Neural cell (in vitro differentiated cells): ENCODE data around the gene CH25H.

Experiments
- CTCF ChIP-seq: fragments of 450-650 bp; IDR thresholded peaks from 2 replicates; pipeline ENCODE4 v1.5.1; 2014; ENCODE audit warnings: antibody characterized with exemption, mild to moderate bottlenecking, moderate library complexity; ENCODE audit not compliant: poor library complexity, severe bottlenecking
- EP300 ChIP-seq: fragments of 450-650 bp; conservative IDR thresholded peaks from 2 replicates; pipeline ENCODE4 v1.6.1; 2014; ENCODE audit warnings: antibody characterized with exemption, mild to moderate bottlenecking, moderate library complexity; ENCODE audit not compliant: poor library complexity, severe bottlenecking
- EZH2 ChIP-seq: fragments of 200-600, 300-800 bp; shearing (Covaris generic), sonication (generic); IDR thresholded peaks from 2 replicates; pipeline ENCODE4 v1.6.1; 2014; ENCODE audit warnings: antibody characterized with exemption, low read length, borderline replicate concordance, mild to moderate bottlenecking; ENCODE audit not compliant: insufficient read depth, poor library complexity, severe bottlenecking
- MXI1 ChIP-seq: fragments of 450-650 bp; conservative IDR thresholded peaks from 2 replicates; pipeline ENCODE4 v1.6.1; 2014; ENCODE audit warnings: antibody characterized with exemption, mild to moderate bottlenecking; ENCODE audit not compliant: poor library complexity, severe bottlenecking
- POLR2AphosphoS5 ChIP-seq: IDR thresholded peaks from 2 replicates; pipeline ENCODE4 v1.6.1; 2012
- RAD21 ChIP-seq: fragments of 450-650 bp; conservative IDR thresholded peaks from 2 replicates; pipeline ENCODE4 v1.6.1; 2014; ENCODE audit warnings: antibody characterized with exemption, mild to moderate bottlenecking, moderate library complexity
- SMC3 ChIP-seq: fragments of 450-650 bp; conservative IDR thresholded peaks from 2 replicates; pipeline ENCODE4 v1.6.1; 2014; ENCODE audit warnings: antibody characterized with exemption, mild to moderate bottlenecking, moderate library complexity; ENCODE audit not compliant: poor library complexity

DNA sequence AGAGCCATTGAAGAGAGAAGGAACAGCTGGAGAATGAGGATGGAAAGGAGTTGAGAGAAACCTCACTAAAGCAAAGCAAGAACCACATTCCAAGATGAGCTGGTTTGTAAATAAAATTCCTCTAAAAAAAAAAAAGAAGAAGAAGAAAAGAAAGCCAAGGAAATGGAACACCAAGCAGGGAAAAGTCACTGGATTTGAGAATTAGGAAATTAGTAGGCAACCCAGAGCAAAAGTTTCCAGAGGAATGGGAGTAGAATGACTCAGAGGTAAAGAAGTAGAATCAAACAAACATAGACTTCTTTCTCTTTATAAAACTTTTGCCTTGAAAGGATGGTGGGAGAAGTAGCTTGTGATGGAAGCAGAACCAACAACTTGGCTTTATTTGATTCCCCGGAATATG is 3.9 kb downstream of the CH25H start:
- TF ChIP-seq CTCF (no peak), MXI1 (no peak), RAD21 (no peak), POLR2AphosphoS5 (no peak), EZH2 (no peak), SMC3 (no peak), EP300 (no peak)
